ENCODE results near the gene SLC46A2.

SLC46A2 gene

GRCh38 chr9:112861638-112862555, 28.8 kb downstream of the SLC46A2 start:
- DNase-seq (ENCODE audit: low read depth) = no peak
- H3K4me3 ChIP-seq (ENCODE audit: low read length) = no peak overlapping the region
- TF ChIP-seq CTCF (conservative IDR thresholded peaks at IDR 0.05; ENCODE audit: low read depth, low read length) = no peak

- TF ChIP-seq CTCF (conservative IDR thresholded peaks at IDR 0.05; ENCODE audit: low read depth, low read length) = no peak
- DNase-seq (ENCODE audit: low read depth) = no peak
- no peak overlapping the region for H3K4me3 ChIP-seq (ENCODE audit: low read length)
Measured at GRCh38 chr9:112861155-112861554, 29.5 kb downstream of the SLC46A2 start.

GRCh38 chr9:112860451-112860850, 30.2 kb downstream of the SLC46A2 start:
- H3K4me3 ChIP-seq (ENCODE audit: low read length) = no peak overlapping the region
- no peak for DNase-seq (ENCODE audit: low read depth)
- no peak for TF ChIP-seq CTCF (conservative IDR thresholded peaks at IDR 0.05; ENCODE audit: low read depth, low read length)

- TF ChIP-seq CTCF (conservative IDR thresholded peaks at IDR 0.05; ENCODE audit: low read depth, low read length) = no peak
Measured at GRCh38 chr9:112858625-112859147, 32.0 kb downstream of the SLC46A2 start.

GRCh38 chr9:112858005-112858404, 32.7 kb downstream of the SLC46A2 start:
- no peak for TF ChIP-seq CTCF (conservative IDR thresholded peaks at IDR 0.05; ENCODE audit: low read depth, low read length)
- DNase-seq (ENCODE audit: low read depth) = no peak
- H3K4me3 ChIP-seq (ENCODE audit: low read length) = no peak overlapping the region

More at GRCh38 chr9:112858625-112859147, 32.0 kb downstream of the SLC46A2 start:
- DNase-seq (ENCODE audit: low read depth) = no peak
- H3K4me3 ChIP-seq (ENCODE audit: low read length) = no peak overlapping the region

- no peak for DNase-seq (ENCODE audit: low read depth)
- TF ChIP-seq CTCF (conservative IDR thresholded peaks at IDR 0.05; ENCODE audit: low read depth, low read length) = no peak
- no peak overlapping the region for H3K4me3 ChIP-seq (ENCODE audit: low read length)
Measured at GRCh38 chr9:112856843-112857242, 33.8 kb downstream of the SLC46A2 start.

GRCh38 chr9:112856200-112856599, 34.5 kb downstream of the SLC46A2 start:
- H3K4me3 ChIP-seq (ENCODE audit: low read length) = no peak overlapping the region
- TF ChIP-seq CTCF (conservative IDR thresholded peaks at IDR 0.05; ENCODE audit: low read depth, low read length) = no peak
- no peak for DNase-seq (ENCODE audit: low read depth)

Measured in retinal pigment epithelial cell (primary cell).